GM19239 (cell line): ENCODE data around the gene GABRG3.

ENCODE experiments used
- DNase-seq: peaks from one replicate; pipeline ENCODE4 v3.0.0; 2011; ENCODE audit warnings: low spot score; ENCODE audit not compliant: insufficient read length
- FAIRE-seq: peaks from 2 replicates; lab custom pipeline; 2011; peaks lifted over from hg19 to GRCh38; lab: Jason Lieb, UNC

Gene GABRG3

GRCh38 chr15:27583651-27584050 lies 612.7 kb downstream of the GABRG3 start:
- DNase-seq (no peak), FAIRE-seq (no peak)

DNA sequence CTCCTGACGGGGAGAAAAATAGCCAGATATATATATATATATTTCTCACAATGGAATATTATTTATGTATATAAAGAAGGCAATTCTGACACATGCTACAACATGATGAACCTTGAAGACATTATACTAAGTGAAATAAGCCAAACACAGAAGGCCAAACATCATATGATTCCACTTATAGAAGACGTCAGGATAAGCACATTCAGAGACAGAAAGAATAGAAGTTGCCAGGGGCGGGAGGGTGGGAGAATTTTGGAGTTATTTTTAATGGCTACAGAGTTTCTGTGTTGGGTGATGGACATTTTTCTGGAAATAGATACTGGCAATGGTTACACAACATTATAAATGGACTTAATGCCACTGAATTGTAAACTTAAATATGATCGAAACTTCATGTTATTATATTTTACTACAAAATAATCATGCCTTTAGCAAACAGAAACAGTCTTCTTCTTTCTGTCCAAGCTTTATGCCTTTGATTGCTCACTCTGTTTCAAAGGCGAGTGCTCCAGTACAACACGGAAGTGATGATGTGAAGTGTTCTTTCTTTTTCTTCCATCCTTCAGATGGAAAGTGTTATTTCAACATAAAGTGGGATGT lies 614.2 kb downstream of the GABRG3 start:
- no peak for FAIRE-seq
- DNase-seq, result no peak

DNA sequence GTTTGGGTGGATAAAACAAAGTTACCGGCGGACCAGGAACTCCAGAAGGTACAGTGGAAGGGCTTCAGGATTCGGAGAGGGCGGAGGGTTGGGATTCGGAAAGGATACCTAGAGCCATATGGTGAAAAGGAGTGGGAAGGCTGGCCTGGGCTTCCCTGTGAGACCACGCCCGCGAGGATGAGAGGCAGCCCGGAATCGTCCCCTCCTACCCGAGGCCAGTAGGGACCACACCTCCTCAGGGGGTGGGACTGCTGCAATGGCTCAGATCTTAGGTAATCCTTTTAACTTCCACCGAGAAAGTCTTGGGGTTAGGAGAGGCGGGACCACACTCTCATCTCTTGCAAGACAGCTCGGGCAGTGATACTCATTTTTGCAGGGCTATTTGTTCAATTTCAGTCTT lies 616.8 kb downstream of the GABRG3 start:
- no peak for FAIRE-seq
- DNase-seq, result no peak

- DNase-seq (no peak), FAIRE-seq (no peak)
Measured at GRCh38 chr15:27589260-27589659, 618.3 kb downstream of the GABRG3 start.

GRCh38 chr15:27589782-27590181 lies 618.8 kb downstream of the GABRG3 start:
- DNase-seq (no peak), FAIRE-seq (no peak)
